HEK293 (cell line): Measurements from ENCODE around the gene VSTM5.
A peak's percentile ranks its signal among the peaks of the same experiment; 100 is the strongest.

Source experiments
- CTCF ChIA-PET: fragments of 350-600 bp; formaldehyde crosslinking; extraction: SDS; loops from one replicate; lab custom pipeline; 2021; ENCODE audit warnings: antibody characterized with exemption; lab: Yijun Ruan, JAX
- POLR2A ChIA-PET: fragments of 300-600 bp; formaldehyde crosslinking; extraction: SDS; loops from one replicate; lab custom pipeline; 2020; ENCODE audit warnings: antibody characterized with exemption, inconsistent platforms; lab: Yijun Ruan, JAX
- H3K27ac ChIP-seq: fragments of 200-500 bp; sonication (Bioruptor generic); 2 replicates; pipeline ENCODE4 v1.5.1; 2014; ENCODE audit warnings: low read depth, low read length, control low read depth, inconsistent platforms; ENCODE audit errors: extremely low read depth
- H3K36me3 ChIP-seq, 2 experiments: fragments of 200-500 bp in 1 of 2; sonication (Bioruptor generic) in 1 of 2; 1 replicate in 1 of 2; 2 replicates in 1 of 2; pipeline ENCODE4 v1.5.1; 2014 to 2017; ENCODE audit warnings: inconsistent platforms in 2 of 2, low read length in 2 of 2; ENCODE audit not compliant: control insufficient read depth in 2 of 2, insufficient read depth in 1 of 2
- H3K4me1 ChIP-seq: fragments of 200-500 bp; sonication (Bioruptor generic); 2 replicates; pipeline ENCODE4 v1.5.1; 2014; ENCODE audit warnings: mild to moderate bottlenecking, low read length, inconsistent platforms; ENCODE audit not compliant: control insufficient read depth, insufficient read depth
- H3K4me3 ChIP-seq: 2 replicates; pipeline ENCODE4 v1.5.1; 2011; ENCODE audit warnings: low read depth, mild to moderate bottlenecking, control low read depth, low read length, moderate library complexity
- H3K9me3 ChIP-seq: fragments of 200-500 bp; sonication (Bioruptor generic); 2 replicates; pipeline ENCODE4 v1.5.1; 2014; ENCODE audit warnings: low read depth, low read length, inconsistent platforms; ENCODE audit not compliant: control insufficient read depth, insufficient read depth
- CTCF ChIP-seq: fragments of 450-650 bp; formaldehyde crosslinking; IDR thresholded peaks from 2 replicates; pipeline ENCODE4 v1.5.1; 2016; ENCODE audit warnings: missing biosample characterization, missing genetic modification characterization
- EGR2 ChIP-seq: fragments of 450-650 bp; formaldehyde crosslinking; IDR thresholded peaks from 2 replicates; pipeline ENCODE4 v1.5.1; 2016; ENCODE audit warnings: low read depth, missing biosample characterization, missing genetic modification characterization
- GLIS2 ChIP-seq: fragments of 450-650 bp; formaldehyde crosslinking; IDR thresholded peaks from 2 replicates; pipeline ENCODE4 v1.5.1; 2016; ENCODE audit warnings: missing biosample characterization, missing genetic modification characterization
- HOXA7 ChIP-seq: sonication (generic); formaldehyde crosslinking; IDR thresholded peaks from 2 replicates; pipeline ENCODE4 v1.8.1; 2022; ENCODE audit warnings: missing genetic modification reagents, borderline replicate concordance
- KLF8 ChIP-seq: fragments of 450-650 bp; formaldehyde crosslinking; IDR thresholded peaks from 2 replicates; pipeline ENCODE4 v1.5.1; 2016; ENCODE audit warnings: missing biosample characterization, missing genetic modification characterization
- KLF9 ChIP-seq: fragments of 450-650 bp; formaldehyde crosslinking; IDR thresholded peaks from 2 replicates; pipeline ENCODE4 v1.5.1; 2016; ENCODE audit warnings: missing biosample characterization, missing genetic modification characterization, low read depth
- PRDM4 ChIP-seq: fragments of 450-650 bp; formaldehyde crosslinking; IDR thresholded peaks from 2 replicates; pipeline ENCODE4 v1.5.1; 2017; ENCODE audit warnings: missing biosample characterization, missing genetic modification characterization
- TCF7L2 ChIP-seq: IDR thresholded peaks from 2 replicates; pipeline ENCODE4 v1.6.1; 2011; ENCODE audit warnings: low read depth, mild to moderate bottlenecking, inconsistent platforms, low read length, moderate library complexity, borderline replicate concordance
- YY1 ChIP-seq: fragments of 450-650 bp; formaldehyde crosslinking; IDR thresholded peaks from 2 replicates; pipeline ENCODE4 v1.5.1; 2018; ENCODE audit warnings: missing biosample characterization, missing genetic modification characterization
- ZBTB44 ChIP-seq: fragments of 450-650 bp; IDR thresholded peaks from 2 replicates; pipeline ENCODE4 v1.5.1; 2018; ENCODE audit warnings: missing biosample characterization, mild to moderate bottlenecking, missing genetic modification characterization
- ZBTB6 ChIP-seq: fragments of 450-650 bp; formaldehyde crosslinking; IDR thresholded peaks from 2 replicates; pipeline ENCODE4 v1.5.1; 2017; ENCODE audit warnings: missing biosample characterization, missing genetic modification characterization
- ZBTB7A ChIP-seq: fragments of 450-650 bp; formaldehyde crosslinking; IDR thresholded peaks from 2 replicates; pipeline ENCODE4 v1.5.1; 2016; ENCODE audit warnings: low read depth, missing biosample characterization, missing genetic modification characterization
- ZNF114 ChIP-seq: fragments of 450-650 bp; formaldehyde crosslinking; IDR thresholded peaks from 2 replicates; pipeline ENCODE4 v1.5.0; 2017; ENCODE audit warnings: missing biosample characterization, missing genetic modification characterization
- ZNF2 ChIP-seq: fragments of 450-650 bp; formaldehyde crosslinking; IDR thresholded peaks from 2 replicates; pipeline ENCODE4 v1.5.1; 2016; ENCODE audit warnings: missing biosample characterization, missing genetic modification characterization
- ZNF211 ChIP-seq: fragments of 450-650 bp; formaldehyde crosslinking; IDR thresholded peaks from 2 replicates; pipeline ENCODE4 v1.5.1; 2016; ENCODE audit warnings: low read depth, missing biosample characterization, missing genetic modification characterization
- ZNF585B ChIP-seq: fragments of 450-650 bp; formaldehyde crosslinking; IDR thresholded peaks from 2 replicates; pipeline ENCODE4 v1.5.1; 2016; ENCODE audit warnings: missing biosample characterization, missing genetic modification characterization
- ZNF623 ChIP-seq: fragments of 450-650 bp; formaldehyde crosslinking; IDR thresholded peaks from 2 replicates; pipeline ENCODE4 v1.5.1; 2016; ENCODE audit warnings: missing biosample characterization, missing genetic modification characterization
- ZNF776 ChIP-seq: fragments of 450-650 bp; formaldehyde crosslinking; IDR thresholded peaks from 2 replicates; pipeline ENCODE4 v1.5.0; 2017; ENCODE audit warnings: missing biosample characterization, missing genetic modification characterization, borderline replicate concordance

VSTM5 gene

DNA sequence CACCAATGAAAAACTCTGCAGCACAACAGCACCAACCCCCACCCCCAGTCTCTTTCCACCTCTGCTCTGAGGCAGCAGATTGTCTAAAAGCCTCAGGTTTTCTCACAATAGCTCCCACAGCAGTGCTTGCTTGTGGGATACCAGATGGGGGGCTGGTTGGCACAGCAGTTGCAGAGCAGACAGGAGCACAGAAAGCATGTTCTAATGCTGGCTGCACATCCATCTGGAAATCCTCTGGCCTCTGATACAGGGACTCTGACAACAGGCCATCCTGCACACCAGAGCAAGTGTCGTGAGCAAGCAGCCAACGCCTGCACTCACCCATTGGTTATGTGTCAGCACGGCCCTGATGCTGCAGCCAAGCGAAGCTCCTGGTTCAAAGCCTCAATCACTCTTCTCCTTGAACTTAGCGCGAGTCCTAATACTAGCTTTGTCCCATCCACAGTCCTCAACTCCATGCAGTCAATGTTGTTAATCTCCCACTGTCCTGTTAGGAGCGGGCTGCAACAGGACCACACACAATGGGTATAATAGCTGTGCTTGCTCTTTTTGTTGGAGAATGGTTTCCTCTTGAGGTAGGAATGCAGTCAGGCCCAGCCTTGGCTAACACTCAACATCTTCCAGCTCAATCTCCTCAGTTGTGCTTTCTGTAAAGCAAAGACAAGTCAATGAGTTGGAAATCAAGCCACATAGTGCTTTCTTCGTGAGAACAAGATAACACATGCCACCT is 30.3 kb downstream of the VSTM5 start (continued):
- no peak for TF ChIP-seq CTCF (tag by site-specific recombination)

- no peak for TF ChIP-seq KLF9
- TF ChIP-seq PRDM4 (tag by site-specific recombination), result peak; percentile 35; the same call in 1 of the 2 replicates
- Histone ChIP-seq H3K9me3 (no peaks in the 10 kb centered on the region), H3K4me1 (no peaks in the 10 kb centered on the region), H3K27ac (no peak overlapping the region), H3K36me3 (peaks cover 5 to 46% of the 10 kb centered on the region in 2 experiments; a peak in 2 of 3 replicates), H3K4me3 (no peak overlapping the region)
- ChIA-PET CTCF (interaction anchor here (1.6 kb wide), 1 partner anchor 78 kb away, joined by 6 read pairs; no protein-coding TSS in a partner anchor), POLR2A (interaction anchor here (0.7 to 1.5 kb wide), 2 partner anchors 34 to 76 kb away, joined by 3 to 6 read pairs; partner anchors contain the start of genes C11orf54, MED17 and TAF1D)
Observed at GRCh38 chr11:93817426-93818348, 32.7 kb downstream of the VSTM5 start.

DNA sequence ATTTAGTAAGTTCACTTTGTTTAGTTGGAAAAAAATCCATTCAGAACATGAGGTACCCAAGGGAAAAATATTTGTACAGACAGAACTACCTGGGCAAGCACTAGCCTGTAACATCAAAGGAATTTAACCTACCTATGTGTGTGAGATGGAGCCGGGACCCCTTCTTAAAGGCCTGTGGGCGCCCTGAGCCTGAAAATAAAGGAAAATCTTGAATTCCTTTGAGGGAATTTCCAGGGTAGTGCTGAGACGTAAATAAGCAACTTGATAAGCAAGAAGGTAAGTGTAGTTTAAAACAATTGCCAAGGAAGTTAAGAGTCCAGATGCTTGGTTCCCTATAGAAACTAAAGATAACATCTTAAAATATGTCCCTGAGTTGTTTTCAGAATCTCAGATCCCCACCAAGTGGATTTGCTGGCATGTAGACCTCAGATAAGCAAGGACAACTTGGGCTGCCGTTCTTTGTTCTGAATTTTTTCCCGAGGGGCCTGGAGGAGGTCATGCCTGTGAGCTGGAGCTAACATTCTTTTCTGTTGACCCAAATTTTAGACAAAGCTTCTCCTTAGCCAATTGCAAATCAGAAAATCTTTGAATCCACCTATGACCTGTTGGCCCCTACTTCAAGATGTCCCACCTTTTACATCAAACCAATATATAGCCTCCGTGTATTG is 35.3 kb downstream of the VSTM5 start:
- POLR2A ChIA-PET, result no interaction called here
- H3K4me1 ChIP-seq, result no peaks in the 10 kb centered on the region
- H3K9me3 ChIP-seq, result no peaks in the 10 kb centered on the region
- TF ChIP-seq HOXA7 (CRISPR knock-in tag), result no peak
- TF ChIP-seq ZBTB6 (tag by site-specific recombination), result no peak
- no peak for TF ChIP-seq ZNF623 (tag by site-specific recombination)
- TF ChIP-seq ZBTB7A (tag by site-specific recombination), result no peak
- no peak for TF ChIP-seq CTCF (tag by site-specific recombination)
- TF ChIP-seq ZNF776 (tag by site-specific recombination), result no peak
- TF ChIP-seq ZNF211, result no peak
- no peak for TF ChIP-seq ZNF2 (tag by site-specific recombination)
- no peak for TF ChIP-seq EGR2 (tag by site-specific recombination)
- no peak for TF ChIP-seq TCF7L2
- no peak for TF ChIP-seq ZNF585B (tag by site-specific recombination)
- no peak for TF ChIP-seq GLIS2 (tag by site-specific recombination)
- TF ChIP-seq KLF8, result no peak
- no peak for TF ChIP-seq ZBTB44
- TF ChIP-seq ZNF114 (tag by site-specific recombination), result no peak
- TF ChIP-seq YY1 (tag by site-specific recombination), result no peak
- TF ChIP-seq, all 188 proteins: peak for 0
- Histone ChIP-seq H3K4me3 (no peak overlapping the region), H3K27ac (no peak overlapping the region), H3K36me3 (peaks cover 20 to 71% of the 10 kb centered on the region in 2 experiments)
- CTCF ChIA-PET, result interaction anchor here (0.6 kb wide), 1 partner anchor 711 kb away, joined by 3 read pairs; no protein-coding TSS in a partner anchor
